Activated CD8-positive, alpha-beta memory T cell treated with anti-CD3 and anti-CD28 coated beads, Interleukin-2, amount 50 U/mL, for 48 hours (primary cell): Measurements from ENCODE around the gene KLHL41.
A peak's percentile ranks its signal among the peaks of the same experiment; 100 is the strongest.

Experiments used
- DNase-seq: peaks from one replicate; pipeline ENCODE4 v3.0.0-alpha.2; 2020

KLHL41 gene

GRCh38 chr2:169509298-169509885 is at the start of gene KLHL41:
Gene KLHL41 (plus strand): TSS chr2:169509702. CDS start chr2:169509779, 77 bp downstream.
- DNase-seq, result no peak

GRCh38 chr2:169461143-169461542 is 48.4 kb upstream of the KLHL41 start:
- DNase-seq, result no peak

- no peak for DNase-seq
These were observed 46.4 kb upstream of the KLHL41 start for GRCh38 chr2:169462896-169463695.

- DNase-seq, result no peak
These were observed 45.0 kb upstream of the KLHL41 start for GRCh38 chr2:169464466-169464865.

- no peak for DNase-seq
These were observed 44.6 kb upstream of the KLHL41 start for GRCh38 chr2:169464882-169465281.

GRCh38 chr2:169468841-169469240 is 40.7 kb upstream of the KLHL41 start:
- DNase-seq, result no peak

- no peak for DNase-seq
These were observed 39.4 kb upstream of the KLHL41 start for GRCh38 chr2:169469952-169470572.

- DNase-seq, result no peak
These were observed 37.3 kb upstream of the KLHL41 start for GRCh38 chr2:169472249-169472648.

GRCh38 chr2:169476459-169476858 is 33.0 kb upstream of the KLHL41 start:
- DNase-seq, result no peak

- DNase-seq, result no peak
These were observed 31.2 kb upstream of the KLHL41 start for GRCh38 chr2:169478339-169478738.

GRCh38 chr2:169478745-169479256 is 30.7 kb upstream of the KLHL41 start:
- DNase-seq, result no peak

GRCh38 chr2:169479257-169480078 is 30.0 kb upstream of the KLHL41 start, which contains the start of gene BBS5:
Gene BBS5 (plus strand): TSS chr2:169479494. CDS start chr2:169479554, 60 bp downstream.
- DNase-seq, result peak; percentile 88

GRCh38 chr2:169480079-169480465 is 29.4 kb upstream of the KLHL41 start:
- no peak for DNase-seq

GRCh38 chr2:169485650-169486138 is 23.8 kb upstream of the KLHL41 start:
- no peak for DNase-seq

- DNase-seq, result no peak
These were observed 23.0 kb upstream of the KLHL41 start for GRCh38 chr2:169486487-169486886.

- DNase-seq, result no peak
These were observed 18.7 kb upstream of the KLHL41 start for GRCh38 chr2:169490834-169491233.

- no peak for DNase-seq
These were observed 18.1 kb upstream of the KLHL41 start for GRCh38 chr2:169491378-169491777.

GRCh38 chr2:169493360-169493759 is 16.1 kb upstream of the KLHL41 start:
- no peak for DNase-seq

GRCh38 chr2:169495310-169495928 is 14.1 kb upstream of the KLHL41 start:
- DNase-seq, result no peak

GRCh38 chr2:169504651-169505050 is 4.9 kb upstream of the KLHL41 start:
- DNase-seq, result no peak

GRCh38 chr2:169507698-169508097 is 1.8 kb upstream of the KLHL41 start:
- no peak for DNase-seq

GRCh38 chr2:169509955-169510354 is 453 bp downstream of the KLHL41 start:
- no peak for DNase-seq
